Kidney (tissue), 14 donors: ENCODE results near the gene NFATC2IP. TPM values are rescaled to one million over a fixed set of nuclear protein-coding genes. Genes with fewer than 3 reads are reported as not detected.

Experiments used
- DNase-seq, 5 donors: peaks; one replicate each; pipeline ENCODE4 v3.0.0-alpha.2; 2013 to 2020
- FAIRE-seq: peaks from 2 replicates; lab custom pipeline; 2012; peaks lifted over from hg19 to GRCh38; lab: Jason Lieb, UNC
- H3K27ac ChIP-seq, 2 donors: one replicate each; pipeline ENCODE4 v1.7.0; 2013; ENCODE audit warnings: low read depth in 2 of 2, low read length in 2 of 2, inconsistent platforms in 1 of 2
- H3K27me3 ChIP-seq: one replicate; pipeline ENCODE4 v1.7.1; 2013; ENCODE audit warnings: low read length, inconsistent platforms; ENCODE audit not compliant: control insufficient read depth, insufficient read depth
- H3K36me3 ChIP-seq, 3 donors: one replicate each; pipeline versions ENCODE4 v1.7.0 to v1.7.1; 2013; ENCODE audit warnings: low read length in 3 of 3, control low read depth in 1 of 3, inconsistent platforms in 1 of 3; ENCODE audit not compliant: insufficient read depth in 3 of 3, control insufficient read depth in 2 of 3
- H3K4me1 ChIP-seq, 3 donors: one replicate each; pipeline versions ENCODE4 v1.7.0 to v1.7.1; 2013; ENCODE audit warnings: low read length in 3 of 3, inconsistent platforms in 1 of 3, low read depth in 1 of 3; ENCODE audit not compliant: control insufficient read depth in 2 of 3, insufficient read depth in 2 of 3
- H3K4me3 ChIP-seq, 3 donors: one replicate each; pipeline versions ENCODE4 v1.7.0 to v1.8.1; 2013; ENCODE audit warnings: low read length in 3 of 3, control low read depth in 1 of 3, inconsistent platforms in 1 of 3
- H3K9ac ChIP-seq, 3 donors: one replicate each; pipeline versions ENCODE4 v1.7.0 to v1.7.1; 2013; ENCODE audit warnings: low read length in 3 of 3, control low read depth in 1 of 3, inconsistent platforms in 1 of 3
- H3K9me3 ChIP-seq, 3 donors: one replicate each; pipeline versions ENCODE4 v1.7.0 to v1.7.1; 2013; ENCODE audit warnings: low read length in 3 of 3, control low read depth in 1 of 3, inconsistent platforms in 1 of 3; ENCODE audit not compliant: control insufficient read depth in 2 of 3, insufficient read depth in 1 of 3
- intact Hi-C: fragments of 100-400 bp; cut with DNase I; formaldehyde crosslinking; loops from one replicate; pipeline ENCODE4 v1.11.1; 2022
- polyA plus RNA-seq: library from polyadenylated mRNA; stranded (reverse); fragments of 350-450 nt; fragmentation: Illumina TruSeq; extraction: RNeasy Lipid Tissue Mini Kit (QIAGEN cat#74804); gene quantifications from one replicate; pipeline ENCODE4 v1.2.3, GENCODE V29; 2014; ENCODE audit warnings: low read depth, low replicate concordance; ENCODE audit not compliant: insufficient read depth
- total RNA-seq: library from RNA; stranded (reverse); fragmentation: NEBNext Ultra II Directional; extraction: Animal tissue kit (Norgen Biotek cat#: 25700); gene quantifications from one replicate; pipeline ENCODE4 v1.2.1, GENCODE V29; 2021
- TF ChIP-seq, protein P1 (sequence below): IDR thresholded peaks from 3 replicates; pipeline ENCODE4 v1.5.1; 2012; ENCODE audit warnings: mild to moderate bottlenecking, moderate library complexity, borderline replicate concordance; ENCODE audit not compliant: insufficient read depth; ENCODE audit errors: extremely low read depth
- donor health status: control.
- donor health status: control.
- donor health status: control.
- donor health status: control.
- donor health status: control.
- donor health status: DM: yes; HTN: yes; CAD: no.
- donor health status: Normal renal cell carcinoma (clear cell type).

NFATC2IP gene
- total and polyA plus RNA-seq, 2 donors from 2014 or later = 8.9 to 31.0 TPM

DNA sequence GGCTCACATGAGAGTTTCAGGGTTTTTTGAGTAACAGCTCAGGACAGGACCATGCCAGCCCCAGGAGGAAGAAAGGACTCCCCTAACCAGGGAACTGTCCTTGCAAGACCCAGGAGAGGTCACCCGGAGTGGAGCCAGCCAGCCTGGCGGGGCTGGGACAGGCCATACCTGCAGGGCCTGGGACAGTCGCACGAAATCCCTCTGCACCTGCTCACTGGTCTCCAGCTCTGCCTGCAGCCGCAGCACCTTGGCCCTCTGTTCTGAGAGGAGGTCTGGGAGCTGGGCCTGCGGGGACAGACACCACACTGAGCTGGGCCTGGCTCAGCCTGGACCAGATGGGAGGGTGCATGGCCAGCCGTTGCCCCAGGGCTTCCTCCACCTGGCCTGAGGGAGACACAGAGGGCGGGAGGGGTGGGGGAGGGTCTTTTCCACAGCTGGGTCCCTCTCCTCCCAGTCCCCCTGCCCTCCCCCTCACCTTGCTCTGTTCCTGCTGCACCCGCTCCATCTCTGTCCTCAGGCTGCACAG, 45.4 kb upstream of the NFATC2IP start:
- peaks cover 0 to 6% (median 2%) of the 10 kb centered on the region in 3 donors for H3K36me3 ChIP-seq
- no peaks in the 10 kb centered on the region for H3K4me1 ChIP-seq
- H3K27me3 ChIP-seq = no peaks in the 10 kb centered on the region
- TF ChIP-seq, protein P1, sequence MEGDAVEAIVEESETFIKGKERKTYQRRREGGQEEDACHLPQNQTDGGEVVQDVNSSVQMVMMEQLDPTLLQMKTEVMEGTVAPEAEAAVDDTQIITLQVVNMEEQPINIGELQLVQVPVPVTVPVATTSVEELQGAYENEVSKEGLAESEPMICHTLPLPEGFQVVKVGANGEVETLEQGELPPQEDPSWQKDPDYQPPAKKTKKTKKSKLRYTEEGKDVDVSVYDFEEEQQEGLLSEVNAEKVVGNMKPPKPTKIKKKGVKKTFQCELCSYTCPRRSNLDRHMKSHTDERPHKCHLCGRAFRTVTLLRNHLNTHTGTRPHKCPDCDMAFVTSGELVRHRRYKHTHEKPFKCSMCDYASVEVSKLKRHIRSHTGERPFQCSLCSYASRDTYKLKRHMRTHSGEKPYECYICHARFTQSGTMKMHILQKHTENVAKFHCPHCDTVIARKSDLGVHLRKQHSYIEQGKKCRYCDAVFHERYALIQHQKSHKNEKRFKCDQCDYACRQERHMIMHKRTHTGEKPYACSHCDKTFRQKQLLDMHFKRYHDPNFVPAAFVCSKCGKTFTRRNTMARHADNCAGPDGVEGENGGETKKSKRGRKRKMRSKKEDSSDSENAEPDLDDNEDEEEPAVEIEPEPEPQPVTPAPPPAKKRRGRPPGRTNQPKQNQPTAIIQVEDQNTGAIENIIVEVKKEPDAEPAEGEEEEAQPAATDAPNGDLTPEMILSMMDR = no peak
- intact Hi-C loops = no loop called here
- FAIRE-seq (no peak), DNase-seq (no peak)
- H3K9ac ChIP-seq = no peak overlapping the region
- no peak overlapping the region for H3K4me3 ChIP-seq
- no peaks in the 10 kb centered on the region for H3K9me3 ChIP-seq
- no peak overlapping the region for H3K27ac ChIP-seq

DNA sequence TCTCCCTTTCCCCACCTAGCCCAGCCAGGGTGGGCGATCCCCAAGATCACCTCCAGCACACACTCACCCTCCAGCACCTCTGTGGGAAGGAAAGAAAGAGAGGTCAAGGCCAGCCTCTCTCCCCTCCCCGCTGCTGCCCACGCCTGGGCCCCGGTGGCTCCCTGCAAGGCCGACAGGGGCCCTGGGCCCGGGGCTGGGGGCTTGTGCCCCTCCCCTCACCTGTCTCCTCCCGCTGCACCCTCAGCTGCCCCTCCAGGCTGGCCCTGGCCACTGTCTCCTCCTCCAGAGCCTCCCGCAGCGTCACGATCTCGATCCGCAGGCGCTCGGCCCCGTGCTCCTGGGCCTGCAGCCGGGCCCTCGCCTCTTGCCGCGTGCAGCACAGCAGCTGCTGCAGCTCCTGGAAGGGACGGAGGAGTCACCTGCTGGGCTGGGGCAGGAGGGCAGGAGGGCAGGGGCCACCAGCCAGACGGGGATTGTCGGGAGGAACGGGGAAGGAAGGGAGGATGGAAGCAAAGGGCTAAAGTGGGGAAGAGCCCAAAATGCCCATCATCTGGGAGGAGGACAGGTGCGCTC, 44.9 kb upstream of the NFATC2IP start:
- Histone ChIP-seq H3K27ac (no peak overlapping the region), H3K27me3 (no peaks in the 10 kb centered on the region), H3K9me3 (no peaks in the 10 kb centered on the region), H3K36me3 (peaks cover 0 to 6% (median 2%) of the 10 kb centered on the region in 3 donors), H3K4me1 (no peaks in the 10 kb centered on the region), H3K9ac (no peak overlapping the region), H3K4me3 (no peak overlapping the region)
- FAIRE-seq (no peak), DNase-seq (no peak)
- intact Hi-C loops = no loop called here
- TF ChIP-seq, protein P1 = no peak

DNA sequence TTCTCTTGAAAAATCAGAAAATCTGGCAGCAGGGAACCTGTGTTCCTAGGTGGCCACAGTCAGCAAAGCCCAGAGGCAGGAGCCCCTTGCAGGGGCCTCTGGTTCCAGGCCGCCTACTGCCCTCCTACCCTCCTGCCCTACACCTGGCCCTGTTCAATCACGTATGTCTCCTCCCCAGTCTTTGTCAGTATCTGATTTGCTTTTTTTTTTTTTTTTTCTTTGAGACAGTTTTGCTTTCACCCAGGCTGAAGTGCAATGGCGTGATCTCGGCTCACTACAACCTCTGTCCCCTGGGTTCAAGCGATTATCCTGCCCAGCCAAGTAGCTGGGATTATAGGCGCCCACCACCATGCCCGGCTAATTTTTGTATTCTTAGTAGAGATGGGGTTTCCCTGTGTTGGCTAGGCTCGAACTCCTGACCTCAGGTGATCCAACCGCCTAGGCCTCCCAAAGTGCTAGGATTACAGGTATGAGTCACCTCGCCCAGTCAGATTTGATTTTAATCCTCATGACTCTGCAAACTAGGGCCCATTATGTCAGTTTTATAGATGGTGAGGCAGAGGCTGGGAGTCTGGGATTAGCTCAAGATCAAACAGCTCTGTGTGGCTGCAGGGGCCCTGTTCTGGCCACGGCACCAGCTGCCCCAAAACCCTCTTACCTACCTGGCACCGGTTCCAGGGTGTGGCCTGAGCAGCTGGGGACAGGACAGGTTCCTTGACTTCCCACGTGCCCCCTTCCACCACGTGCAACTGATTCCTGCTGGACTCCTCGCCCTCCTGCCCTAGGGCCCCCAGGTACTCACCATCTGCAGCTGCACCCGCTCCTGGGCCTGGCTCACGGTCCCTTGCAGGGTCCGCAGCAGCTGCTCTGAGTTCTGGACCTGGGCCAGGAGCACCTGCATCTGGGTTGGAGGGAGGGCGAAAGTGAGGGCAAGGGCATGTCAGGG, 40.4 kb upstream of the NFATC2IP start:
- no peak for FAIRE-seq
- intact Hi-C loops = no loop called here
- no peak for DNase-seq
- H3K36me3 ChIP-seq = peaks cover 0 to 6% (median 6%) of the 10 kb centered on the region in 3 donors
- H3K9me3 ChIP-seq = no peaks in the 10 kb centered on the region
- no peaks in the 10 kb centered on the region for H3K4me1 ChIP-seq
- no peak overlapping the region for H3K4me3 ChIP-seq
- H3K27ac ChIP-seq = no peak overlapping the region
- TF ChIP-seq, protein P1 = no peak
- no peak overlapping the region for H3K9ac ChIP-seq
- H3K27me3 ChIP-seq = no peaks in the 10 kb centered on the region
